Osteocyte (in vitro differentiated cells): Measurements from ENCODE around the gene ATG101. TPM values are rescaled to one million over a fixed set of nuclear protein-coding genes. Genes with fewer than 3 reads are reported as not detected.
A peak's percentile ranks its signal among the peaks of the same experiment; 100 is the strongest.

Source experiments
- DNase-seq: peaks from one replicate; pipeline ENCODE4 v3.0.0; 2021; ENCODE audit warnings: mixed read lengths; ENCODE audit not compliant: unreplicated experiment; ENCODE audit errors: extremely low spot score
- H3K27ac Mint-ChIP-seq: one replicate; pipeline ENCODE4 v1.8.0; 2021; ENCODE audit warnings: mild to moderate bottlenecking, mixed read lengths; ENCODE audit not compliant: unreplicated experiment
- H3K27me3 Mint-ChIP-seq: one replicate; pipeline ENCODE4 v1.8.0; 2021; ENCODE audit warnings: mixed read lengths; ENCODE audit not compliant: unreplicated experiment
- H3K36me3 Mint-ChIP-seq: one replicate; pipeline ENCODE4 v1.8.0; 2021; ENCODE audit warnings: mixed read lengths; ENCODE audit not compliant: unreplicated experiment
- H3K4me1 Mint-ChIP-seq: one replicate; pipeline ENCODE4 v1.8.0; 2021; ENCODE audit warnings: mixed read lengths; ENCODE audit not compliant: unreplicated experiment
- H3K4me3 Mint-ChIP-seq: one replicate; pipeline ENCODE4 v1.8.0; 2021; ENCODE audit warnings: mild to moderate bottlenecking, moderate library complexity, mixed read lengths; ENCODE audit not compliant: unreplicated experiment
- H3K9me3 Mint-ChIP-seq: one replicate; pipeline ENCODE4 v1.8.0; 2021; ENCODE audit warnings: mixed read lengths; ENCODE audit not compliant: unreplicated experiment
- total RNA-seq: library from RNA; stranded (reverse); gene quantifications from 2 replicates; pipeline ENCODE4 v1.2.1, GENCODE V29; 2021
- TF ChIP-seq, protein P1 (sequence below): fragments of 200-600 bp; sonication (generic); IDR thresholded peaks from 2 replicates; pipeline ENCODE4 v1.5.0; 2021; ENCODE audit warnings: antibody characterized with exemption, mild to moderate bottlenecking, moderate library complexity

ATG101 gene
- total RNA-seq, 1 donor from 2014 or later = 41.7 TPM

DNA sequence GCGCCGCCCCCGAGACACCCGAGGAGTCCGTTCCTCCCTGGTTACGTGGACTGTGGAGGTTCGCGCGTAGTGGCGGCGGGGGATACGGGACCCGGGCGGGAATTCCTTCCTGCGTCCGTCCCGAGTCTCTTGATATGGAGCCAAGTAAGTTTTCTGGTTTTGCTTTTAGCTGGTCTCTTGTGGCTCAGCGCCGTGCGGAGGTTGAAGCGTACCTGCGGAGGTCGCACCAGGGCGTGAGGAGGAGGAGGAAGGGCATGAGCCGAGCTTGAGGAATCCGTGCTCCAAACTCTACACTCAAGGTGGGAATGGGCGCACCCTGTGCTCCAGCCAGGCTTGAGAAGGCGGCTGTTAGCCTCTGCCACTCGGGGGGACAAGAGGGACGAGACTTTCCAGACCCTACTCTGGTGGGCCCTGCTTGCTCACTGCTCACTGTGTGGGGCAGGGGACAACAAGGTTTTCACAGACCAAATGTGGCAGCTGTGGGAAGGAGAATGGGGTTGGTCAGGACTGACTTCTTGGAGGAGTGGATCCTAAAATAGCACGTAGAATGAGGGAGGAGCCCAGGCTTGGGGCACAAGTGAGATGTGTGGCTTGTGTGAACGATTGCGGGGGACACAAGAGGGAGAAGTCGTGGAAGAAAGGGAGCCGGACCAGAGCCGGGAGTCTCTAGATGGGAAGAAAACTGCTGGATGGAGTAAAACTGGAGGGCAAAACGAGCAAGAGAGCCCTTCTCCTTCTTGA lies 577 bp downstream of the ATG101 start:
- H3K4me1 Mint-ChIP-seq = peaks cover 55% of the 10 kb centered on the region

DNA sequence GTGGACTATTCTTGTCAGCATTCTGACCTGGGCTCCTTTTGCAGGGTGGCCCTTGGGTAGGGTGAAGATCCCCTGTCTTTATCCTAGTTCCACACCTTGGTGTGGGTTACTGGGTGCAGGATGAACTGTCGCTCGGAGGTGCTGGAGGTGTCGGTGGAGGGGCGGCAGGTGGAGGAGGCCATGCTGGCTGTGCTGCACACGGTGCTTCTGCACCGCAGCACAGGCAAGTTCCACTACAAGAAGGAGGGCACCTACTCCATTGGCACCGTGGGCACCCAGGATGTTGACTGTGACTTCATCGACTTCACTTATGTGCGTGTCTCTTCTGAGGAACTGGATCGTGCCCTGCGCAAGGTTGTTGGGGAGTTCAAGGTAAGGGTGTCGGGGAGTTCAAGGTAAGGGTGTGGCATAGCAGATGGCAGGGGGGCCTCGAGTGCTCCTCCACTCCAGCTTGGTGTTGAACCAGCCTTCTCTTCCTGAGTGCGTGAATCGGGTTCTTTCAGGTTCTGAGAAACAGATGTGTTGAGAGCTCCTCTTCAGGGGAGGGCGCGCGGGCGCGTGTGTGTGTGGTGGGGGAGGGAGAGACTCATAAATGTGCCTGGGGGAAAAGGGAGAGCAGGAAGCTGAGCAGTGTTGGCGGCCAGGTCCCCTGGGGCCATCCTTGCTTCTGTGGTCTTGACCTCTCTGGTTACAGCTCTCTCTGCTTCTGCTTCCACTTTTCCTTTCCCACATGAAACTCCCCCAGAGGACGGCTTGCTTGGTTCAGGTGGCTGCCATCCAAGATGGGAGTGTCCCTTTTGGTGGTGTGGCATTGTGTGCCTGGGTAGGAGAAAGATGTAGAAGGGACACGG lies 4.0 kb downstream of the ATG101 start:
- Mint-ChIP-seq H3K27me3 (no peaks in the 10 kb centered on the region), H3K4me3 (peak overlapping the region; percentile 51), H3K27ac (peak overlapping the region; percentile 87), H3K9me3 (no peaks in the 10 kb centered on the region), H3K4me1 (peaks cover 57% of the 10 kb centered on the region), H3K36me3 (peaks cover 32% of the 10 kb centered on the region)
- TF ChIP-seq, protein P1, sequence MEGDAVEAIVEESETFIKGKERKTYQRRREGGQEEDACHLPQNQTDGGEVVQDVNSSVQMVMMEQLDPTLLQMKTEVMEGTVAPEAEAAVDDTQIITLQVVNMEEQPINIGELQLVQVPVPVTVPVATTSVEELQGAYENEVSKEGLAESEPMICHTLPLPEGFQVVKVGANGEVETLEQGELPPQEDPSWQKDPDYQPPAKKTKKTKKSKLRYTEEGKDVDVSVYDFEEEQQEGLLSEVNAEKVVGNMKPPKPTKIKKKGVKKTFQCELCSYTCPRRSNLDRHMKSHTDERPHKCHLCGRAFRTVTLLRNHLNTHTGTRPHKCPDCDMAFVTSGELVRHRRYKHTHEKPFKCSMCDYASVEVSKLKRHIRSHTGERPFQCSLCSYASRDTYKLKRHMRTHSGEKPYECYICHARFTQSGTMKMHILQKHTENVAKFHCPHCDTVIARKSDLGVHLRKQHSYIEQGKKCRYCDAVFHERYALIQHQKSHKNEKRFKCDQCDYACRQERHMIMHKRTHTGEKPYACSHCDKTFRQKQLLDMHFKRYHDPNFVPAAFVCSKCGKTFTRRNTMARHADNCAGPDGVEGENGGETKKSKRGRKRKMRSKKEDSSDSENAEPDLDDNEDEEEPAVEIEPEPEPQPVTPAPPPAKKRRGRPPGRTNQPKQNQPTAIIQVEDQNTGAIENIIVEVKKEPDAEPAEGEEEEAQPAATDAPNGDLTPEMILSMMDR = no peak
- DNase-seq = peak; percentile 91

More for the DNA sequence above, 577 bp downstream of the ATG101 start:
- no peaks in the 10 kb centered on the region for H3K9me3 Mint-ChIP-seq
- H3K27ac Mint-ChIP-seq = peak overlapping the region; percentile 99
- TF ChIP-seq, protein P1 = no peak
- DNase-seq = no peak
- peaks cover 10% of the 10 kb centered on the region for H3K36me3 Mint-ChIP-seq
- peak overlapping the region; percentile 95 for H3K4me3 Mint-ChIP-seq
- no peaks in the 10 kb centered on the region for H3K27me3 Mint-ChIP-seq

DNA sequence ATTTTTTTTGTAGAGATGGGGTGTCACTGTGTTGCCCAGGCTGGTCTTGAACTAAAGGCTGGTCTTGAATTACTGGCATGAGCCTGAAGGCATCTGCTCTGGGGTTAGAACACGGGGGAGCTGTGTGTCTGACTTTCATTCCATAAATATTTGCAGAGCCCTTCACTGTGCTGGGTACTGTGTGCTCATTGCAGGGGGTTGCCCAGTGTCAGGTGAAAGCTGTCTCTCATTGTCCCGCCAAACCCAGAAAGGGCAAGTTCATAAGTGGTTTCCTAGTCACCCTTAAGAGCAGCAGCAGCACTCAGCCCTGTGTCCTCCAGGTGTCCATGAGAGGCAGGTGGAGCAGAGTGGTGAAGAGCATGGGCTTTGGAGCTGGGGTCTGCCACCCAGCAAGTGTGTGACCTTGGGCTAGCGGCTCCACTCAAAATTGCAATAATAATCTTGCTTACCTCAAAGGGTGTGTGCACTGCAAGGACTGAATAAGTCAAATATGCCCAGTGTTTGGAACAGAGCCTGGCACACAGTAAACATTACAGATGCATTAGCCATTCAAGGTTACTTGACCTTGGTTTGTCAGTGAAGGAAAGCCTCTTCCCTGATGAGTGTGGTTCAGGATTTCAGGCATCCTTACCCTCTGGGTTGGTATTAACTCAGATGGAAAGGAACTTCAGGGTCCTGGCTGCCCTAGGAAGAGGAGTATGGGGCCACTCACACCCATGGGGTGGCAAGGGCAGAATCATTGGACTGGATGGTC lies 5.4 kb downstream of the ATG101 start:
- Mint-ChIP-seq H3K36me3 (peaks cover 32% of the 10 kb centered on the region), H3K27ac (peak overlapping the region; percentile 87), H3K4me3 (no peak overlapping the region), H3K4me1 (peaks cover 50% of the 10 kb centered on the region), H3K27me3 (no peaks in the 10 kb centered on the region), H3K9me3 (no peaks in the 10 kb centered on the region)
- TF ChIP-seq, protein P1 = no peak
- no peak for DNase-seq

DNA sequence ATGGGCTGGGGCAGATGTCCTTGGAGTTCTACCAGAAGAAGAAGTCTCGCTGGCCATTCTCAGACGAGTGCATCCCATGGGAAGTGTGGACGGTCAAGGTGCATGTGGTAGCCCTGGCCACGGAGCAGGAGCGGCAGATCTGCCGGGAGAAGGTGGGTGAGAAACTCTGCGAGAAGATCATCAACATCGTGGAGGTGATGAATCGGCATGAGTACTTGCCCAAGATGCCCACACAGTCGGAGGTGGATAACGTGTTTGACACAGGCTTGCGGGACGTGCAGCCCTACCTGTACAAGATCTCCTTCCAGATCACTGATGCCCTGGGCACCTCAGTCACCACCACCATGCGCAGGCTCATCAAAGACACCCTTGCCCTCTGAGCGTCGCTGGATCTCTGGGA lies 7.0 kb downstream of the ATG101 start:
- Mint-ChIP-seq H3K27me3 (no peaks in the 10 kb centered on the region), H3K9me3 (no peaks in the 10 kb centered on the region), H3K4me1 (peaks cover 50% of the 10 kb centered on the region), H3K4me3 (no peak overlapping the region), H3K36me3 (peaks cover 32% of the 10 kb centered on the region), H3K27ac (no peak overlapping the region)
- DNase-seq = no peak
- TF ChIP-seq, protein P1 = no peak
